Panc1 (cell line): ENCODE results near the gene SLC25A41.

Source experiments
- POLR2AphosphoS5 ChIP-seq: IDR thresholded peaks from 2 replicates; pipeline ENCODE4 v1.6.1; 2012; ENCODE audit warnings: mild to moderate bottlenecking, low read depth, low read length, moderate library complexity
- TF ChIP-seq, protein P1 (sequence below): fragments of 450-650 bp; IDR thresholded peaks from 2 replicates; pipeline ENCODE4 v1.5.1; 2017; ENCODE audit warnings: mild to moderate bottlenecking
- TF ChIP-seq, protein P2 (sequence below), 2 experiments: IDR thresholded peaks; 2 replicates each; pipeline ENCODE4 v1.6.1; 2011 to 2012; ENCODE audit warnings: low read depth in 2 of 2, control low read depth in 1 of 2, low read length in 1 of 2, mild to moderate bottlenecking in 1 of 2, moderate library complexity in 1 of 2; ENCODE audit not compliant: insufficient read depth in 1 of 2

DNA sequence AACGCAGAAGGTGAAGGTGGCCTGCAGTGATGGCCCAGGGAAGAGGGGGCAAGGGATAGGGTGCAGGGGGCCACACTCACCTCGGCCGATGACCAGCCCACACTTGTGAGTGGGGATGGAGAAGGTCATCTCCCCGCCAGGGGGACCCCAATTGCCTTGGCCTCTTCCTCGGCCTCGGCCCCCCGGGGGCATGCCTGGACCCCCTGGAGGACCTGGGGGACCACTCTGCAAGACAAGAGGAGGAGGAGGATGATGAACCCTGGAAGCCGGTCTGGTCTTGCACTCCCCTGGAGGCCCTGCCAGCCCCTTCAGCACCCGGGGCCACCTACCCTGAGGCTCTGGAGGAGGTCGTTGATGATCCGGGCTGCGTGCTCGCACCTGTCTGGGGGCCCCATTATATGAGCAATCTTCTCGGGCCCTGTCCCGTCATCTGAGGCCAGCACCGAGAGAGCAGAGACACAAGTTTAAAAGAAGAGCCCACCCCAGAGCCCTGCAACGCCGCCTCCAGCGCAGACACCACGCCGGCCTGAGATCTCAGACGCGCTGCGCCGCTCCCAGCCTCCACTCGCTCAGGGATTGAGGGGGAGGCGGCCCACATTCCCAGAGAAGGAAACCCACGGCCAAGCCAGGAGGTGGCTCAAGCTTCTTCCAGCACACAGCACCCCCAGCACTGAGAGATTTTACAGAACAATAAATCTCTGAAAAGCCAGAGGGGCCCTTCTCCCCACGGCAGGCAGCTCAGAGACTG, 16.7 kb downstream of the SLC25A41 start:
- TF ChIP-seq, protein P1, sequence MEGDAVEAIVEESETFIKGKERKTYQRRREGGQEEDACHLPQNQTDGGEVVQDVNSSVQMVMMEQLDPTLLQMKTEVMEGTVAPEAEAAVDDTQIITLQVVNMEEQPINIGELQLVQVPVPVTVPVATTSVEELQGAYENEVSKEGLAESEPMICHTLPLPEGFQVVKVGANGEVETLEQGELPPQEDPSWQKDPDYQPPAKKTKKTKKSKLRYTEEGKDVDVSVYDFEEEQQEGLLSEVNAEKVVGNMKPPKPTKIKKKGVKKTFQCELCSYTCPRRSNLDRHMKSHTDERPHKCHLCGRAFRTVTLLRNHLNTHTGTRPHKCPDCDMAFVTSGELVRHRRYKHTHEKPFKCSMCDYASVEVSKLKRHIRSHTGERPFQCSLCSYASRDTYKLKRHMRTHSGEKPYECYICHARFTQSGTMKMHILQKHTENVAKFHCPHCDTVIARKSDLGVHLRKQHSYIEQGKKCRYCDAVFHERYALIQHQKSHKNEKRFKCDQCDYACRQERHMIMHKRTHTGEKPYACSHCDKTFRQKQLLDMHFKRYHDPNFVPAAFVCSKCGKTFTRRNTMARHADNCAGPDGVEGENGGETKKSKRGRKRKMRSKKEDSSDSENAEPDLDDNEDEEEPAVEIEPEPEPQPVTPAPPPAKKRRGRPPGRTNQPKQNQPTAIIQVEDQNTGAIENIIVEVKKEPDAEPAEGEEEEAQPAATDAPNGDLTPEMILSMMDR, result no peak
- no peak for TF ChIP-seq POLR2AphosphoS5
- TF ChIP-seq, protein P2, sequence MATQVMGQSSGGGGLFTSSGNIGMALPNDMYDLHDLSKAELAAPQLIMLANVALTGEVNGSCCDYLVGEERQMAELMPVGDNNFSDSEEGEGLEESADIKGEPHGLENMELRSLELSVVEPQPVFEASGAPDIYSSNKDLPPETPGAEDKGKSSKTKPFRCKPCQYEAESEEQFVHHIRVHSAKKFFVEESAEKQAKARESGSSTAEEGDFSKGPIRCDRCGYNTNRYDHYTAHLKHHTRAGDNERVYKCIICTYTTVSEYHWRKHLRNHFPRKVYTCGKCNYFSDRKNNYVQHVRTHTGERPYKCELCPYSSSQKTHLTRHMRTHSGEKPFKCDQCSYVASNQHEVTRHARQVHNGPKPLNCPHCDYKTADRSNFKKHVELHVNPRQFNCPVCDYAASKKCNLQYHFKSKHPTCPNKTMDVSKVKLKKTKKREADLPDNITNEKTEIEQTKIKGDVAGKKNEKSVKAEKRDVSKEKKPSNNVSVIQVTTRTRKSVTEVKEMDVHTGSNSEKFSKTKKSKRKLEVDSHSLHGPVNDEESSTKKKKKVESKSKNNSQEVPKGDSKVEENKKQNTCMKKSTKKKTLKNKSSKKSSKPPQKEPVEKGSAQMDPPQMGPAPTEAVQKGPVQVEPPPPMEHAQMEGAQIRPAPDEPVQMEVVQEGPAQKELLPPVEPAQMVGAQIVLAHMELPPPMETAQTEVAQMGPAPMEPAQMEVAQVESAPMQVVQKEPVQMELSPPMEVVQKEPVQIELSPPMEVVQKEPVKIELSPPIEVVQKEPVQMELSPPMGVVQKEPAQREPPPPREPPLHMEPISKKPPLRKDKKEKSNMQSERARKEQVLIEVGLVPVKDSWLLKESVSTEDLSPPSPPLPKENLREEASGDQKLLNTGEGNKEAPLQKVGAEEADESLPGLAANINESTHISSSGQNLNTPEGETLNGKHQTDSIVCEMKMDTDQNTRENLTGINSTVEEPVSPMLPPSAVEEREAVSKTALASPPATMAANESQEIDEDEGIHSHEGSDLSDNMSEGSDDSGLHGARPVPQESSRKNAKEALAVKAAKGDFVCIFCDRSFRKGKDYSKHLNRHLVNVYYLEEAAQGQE (IDR thresholded peaks at IDR 0.05; ENCODE audit: insufficient read depth in 1 of 2, low read depth in 2 of 2, low read length in 1 of 2), result no peak
